ENCODE results near the gene B3GAT1.
"Not testable (repeated sequence)": the region's sequence is repeated elsewhere in the genome, so short reads cannot be mapped to it uniquely, and the experiment has no call there.

B3GAT1 gene

DNA sequence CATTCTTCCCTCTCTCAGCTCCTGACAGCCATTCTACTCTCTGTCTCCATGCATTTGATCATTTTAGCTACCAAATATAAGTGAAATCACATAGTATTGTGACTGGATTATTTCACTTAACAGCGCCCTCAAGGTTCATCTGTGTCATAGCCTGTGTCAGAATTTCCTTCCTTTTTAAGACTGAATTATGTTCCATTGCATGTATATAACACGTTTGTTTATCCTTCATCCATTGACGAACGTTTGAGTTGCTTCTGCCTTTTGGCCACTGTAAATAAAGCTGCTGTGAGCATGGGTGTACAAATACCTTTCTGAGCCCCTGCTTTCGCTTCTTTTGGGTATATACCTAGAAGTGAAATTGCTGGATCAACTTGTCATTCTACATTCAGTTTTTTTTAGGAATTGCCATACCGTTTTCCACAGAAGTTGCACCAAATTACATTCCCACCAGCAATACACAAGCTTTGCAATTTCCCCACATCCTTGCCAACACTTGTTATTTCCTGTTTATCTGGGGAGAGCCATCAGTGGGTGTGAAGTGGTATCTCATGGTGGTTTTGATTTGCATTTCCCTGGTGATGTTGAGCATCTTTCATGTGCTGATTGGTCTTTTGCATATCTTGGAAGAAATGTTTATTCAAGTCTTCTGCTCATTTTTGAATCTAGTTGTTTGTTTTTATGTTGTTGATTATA is 62.8 kb downstream of the B3GAT1 start:
- H3K27ac ChIP-seq (ENCODE audit: low read depth, low read length) = no peak overlapping the region

DNA sequence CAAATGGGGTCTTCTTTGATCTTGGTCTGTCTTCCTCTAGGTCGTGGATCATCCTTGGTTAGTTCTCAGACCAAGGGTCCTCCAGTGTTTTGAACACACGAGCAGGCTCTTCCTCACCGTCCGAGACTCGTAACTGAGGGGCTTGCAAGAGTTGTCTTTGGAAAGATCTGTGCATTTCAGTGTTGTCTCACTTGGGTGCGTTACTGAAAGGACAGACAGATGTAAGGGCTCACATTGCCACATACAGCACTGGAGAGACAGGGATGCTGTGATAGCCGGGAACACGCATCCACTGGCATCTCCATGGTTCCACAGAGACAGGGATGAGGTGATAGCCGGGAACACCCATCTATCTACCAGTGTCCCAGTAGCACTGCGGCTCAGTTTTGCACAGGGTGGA is 64.6 kb downstream of the B3GAT1 start:
- Histone ChIP-seq H3K27ac (ENCODE audit: low read depth, low read length) (no peak overlapping the region), H3K27me3 (ENCODE audit: insufficient read depth, low read length) (no peaks in the 10 kb centered on the region), H3K4me1 (ENCODE audit: control insufficient read depth, insufficient read depth, low read length, unreplicated experiment) (no peaks in the 10 kb centered on the region), H3K4me3 (ENCODE audit: low read depth, low read length) (no peak overlapping the region), H3K79me2 (ENCODE audit: control insufficient read depth, insufficient read depth, low read length, unreplicated experiment) (no peaks in the 10 kb centered on the region), H3K36me3 (ENCODE audit: insufficient read depth, low read length) (no peaks in the 10 kb centered on the region), H2AFZ (ENCODE audit: low read length, unreplicated experiment) (no peak overlapping the region)

More for the DNA sequence above, 62.8 kb downstream of the B3GAT1 start:
- no peak overlapping the region for H3K4me3 ChIP-seq (ENCODE audit: low read depth, low read length)
- H3K79me2 ChIP-seq (ENCODE audit: control insufficient read depth, insufficient read depth, low read length, unreplicated experiment) = no peaks in the 10 kb centered on the region
- H3K4me1 ChIP-seq (ENCODE audit: control insufficient read depth, insufficient read depth, low read length, unreplicated experiment) = no peaks in the 10 kb centered on the region
- no peak overlapping the region for H2AFZ ChIP-seq (ENCODE audit: low read length, unreplicated experiment)
- no peaks in the 10 kb centered on the region for H3K36me3 ChIP-seq (ENCODE audit: insufficient read depth, low read length)
- no peaks in the 10 kb centered on the region for H3K27me3 ChIP-seq (ENCODE audit: insufficient read depth, low read length)

DNA sequence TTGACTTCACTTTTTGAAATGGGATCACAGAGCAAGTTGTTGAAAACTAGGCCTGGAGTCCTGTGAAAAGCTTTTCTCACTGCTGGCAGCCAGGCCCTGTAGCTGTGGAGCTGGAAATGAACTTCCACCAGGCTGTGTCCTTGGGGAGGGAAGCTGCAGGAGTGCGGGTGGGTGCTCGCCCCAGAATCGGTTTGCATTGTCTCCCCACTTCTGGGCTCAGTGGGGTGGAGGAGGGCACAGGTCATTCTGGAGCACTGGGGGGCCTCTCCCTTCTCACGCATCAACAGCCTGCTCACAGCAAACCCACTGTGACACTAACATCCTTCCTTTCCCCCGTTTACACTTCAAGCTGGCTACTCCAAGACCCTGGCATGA is 65.1 kb downstream of the B3GAT1 start:
- Histone ChIP-seq H3K36me3 (ENCODE audit: insufficient read depth, low read length) (no peaks in the 10 kb centered on the region), H3K4me3 (ENCODE audit: low read depth, low read length) (no peak overlapping the region), H3K4me1 (ENCODE audit: control insufficient read depth, insufficient read depth, low read length, unreplicated experiment) (no peaks in the 10 kb centered on the region), H2AFZ (ENCODE audit: low read length, unreplicated experiment) (no peak overlapping the region), H3K27ac (ENCODE audit: low read depth, low read length) (no peak overlapping the region), H3K27me3 (ENCODE audit: insufficient read depth, low read length) (no peaks in the 10 kb centered on the region), H3K79me2 (ENCODE audit: control insufficient read depth, insufficient read depth, low read length, unreplicated experiment) (no peaks in the 10 kb centered on the region)

DNA sequence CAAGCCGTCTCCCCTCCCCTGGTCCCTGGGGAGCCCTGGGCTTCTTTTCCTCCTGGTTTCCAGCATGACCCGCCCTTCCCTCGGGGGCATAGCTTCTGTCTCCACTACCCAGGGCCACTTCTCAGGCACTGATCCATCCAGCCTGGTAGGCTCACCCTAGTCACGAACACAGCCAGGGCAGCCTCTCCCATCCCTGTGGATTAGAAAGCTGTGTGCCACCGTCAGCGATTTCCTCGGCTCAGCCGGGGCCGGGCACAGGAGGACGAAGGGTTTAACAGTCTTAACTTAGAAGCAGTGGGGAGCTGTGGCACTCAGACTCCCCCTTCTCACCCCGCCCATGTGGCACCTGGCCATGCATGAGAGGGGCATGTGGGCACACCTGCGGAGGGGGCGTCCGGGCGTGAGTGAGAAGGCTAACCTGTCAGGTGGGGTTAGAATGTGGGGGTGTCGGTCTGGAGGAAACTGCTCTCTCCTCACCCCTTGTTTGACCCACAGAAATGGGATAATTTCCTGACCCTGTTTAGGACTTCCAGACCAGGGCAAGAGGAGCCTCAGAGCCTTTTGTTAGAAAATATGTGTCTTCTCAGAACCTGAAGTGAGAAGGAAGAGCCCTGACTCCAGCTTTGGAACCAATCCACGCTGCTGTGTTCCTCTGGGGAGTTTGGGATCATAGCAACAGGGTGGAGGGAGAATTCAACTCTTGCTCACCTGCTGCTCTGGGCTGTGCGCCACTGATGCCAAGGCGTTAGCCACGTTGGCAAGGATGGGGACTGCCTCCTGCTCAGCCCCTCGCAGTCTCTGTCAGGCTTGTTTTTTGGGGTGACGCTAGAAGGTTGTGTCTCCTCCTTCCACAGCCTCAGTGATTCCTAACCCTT is 65.7 kb downstream of the B3GAT1 start:
- Histone ChIP-seq H3K27ac (ENCODE audit: low read depth, low read length) (no peak overlapping the region), H3K79me2 (ENCODE audit: control insufficient read depth, insufficient read depth, low read length, unreplicated experiment) (no peaks in the 10 kb centered on the region), H3K4me3 (ENCODE audit: low read depth, low read length) (no peak overlapping the region), H3K4me1 (ENCODE audit: control insufficient read depth, insufficient read depth, low read length, unreplicated experiment) (no peaks in the 10 kb centered on the region), H2AFZ (ENCODE audit: low read length, unreplicated experiment) (no peak overlapping the region), H3K36me3 (ENCODE audit: insufficient read depth, low read length) (no peaks in the 10 kb centered on the region), H3K27me3 (ENCODE audit: insufficient read depth, low read length) (no peaks in the 10 kb centered on the region)

DNA sequence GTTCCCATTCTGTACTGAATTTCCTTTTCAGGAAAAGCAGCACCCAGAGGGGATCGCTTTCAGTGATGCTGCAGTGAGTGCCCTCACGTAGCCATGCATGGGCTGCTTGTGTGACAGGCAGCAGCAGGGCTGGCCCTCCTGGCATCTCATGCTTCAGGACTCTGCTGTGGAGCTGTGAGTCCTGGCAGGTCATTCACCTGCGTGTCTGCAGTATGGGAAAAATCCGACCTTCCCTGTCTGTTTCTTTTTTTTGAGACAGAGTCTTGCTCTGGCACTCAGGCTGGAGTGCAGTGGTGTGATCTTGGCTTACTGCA is 66.8 kb downstream of the B3GAT1 start:
- Histone ChIP-seq H3K27ac (ENCODE audit: low read depth, low read length) (no peak overlapping the region), H3K4me1 (ENCODE audit: control insufficient read depth, insufficient read depth, low read length, unreplicated experiment) (no peaks in the 10 kb centered on the region), H3K4me3 (ENCODE audit: low read depth, low read length) (no peak overlapping the region), H3K27me3 (ENCODE audit: insufficient read depth, low read length) (no peaks in the 10 kb centered on the region), H3K36me3 (ENCODE audit: insufficient read depth, low read length) (no peaks in the 10 kb centered on the region), H2AFZ (ENCODE audit: low read length, unreplicated experiment) (no peak overlapping the region), H3K79me2 (ENCODE audit: control insufficient read depth, insufficient read depth, low read length, unreplicated experiment) (no peaks in the 10 kb centered on the region)

DNA sequence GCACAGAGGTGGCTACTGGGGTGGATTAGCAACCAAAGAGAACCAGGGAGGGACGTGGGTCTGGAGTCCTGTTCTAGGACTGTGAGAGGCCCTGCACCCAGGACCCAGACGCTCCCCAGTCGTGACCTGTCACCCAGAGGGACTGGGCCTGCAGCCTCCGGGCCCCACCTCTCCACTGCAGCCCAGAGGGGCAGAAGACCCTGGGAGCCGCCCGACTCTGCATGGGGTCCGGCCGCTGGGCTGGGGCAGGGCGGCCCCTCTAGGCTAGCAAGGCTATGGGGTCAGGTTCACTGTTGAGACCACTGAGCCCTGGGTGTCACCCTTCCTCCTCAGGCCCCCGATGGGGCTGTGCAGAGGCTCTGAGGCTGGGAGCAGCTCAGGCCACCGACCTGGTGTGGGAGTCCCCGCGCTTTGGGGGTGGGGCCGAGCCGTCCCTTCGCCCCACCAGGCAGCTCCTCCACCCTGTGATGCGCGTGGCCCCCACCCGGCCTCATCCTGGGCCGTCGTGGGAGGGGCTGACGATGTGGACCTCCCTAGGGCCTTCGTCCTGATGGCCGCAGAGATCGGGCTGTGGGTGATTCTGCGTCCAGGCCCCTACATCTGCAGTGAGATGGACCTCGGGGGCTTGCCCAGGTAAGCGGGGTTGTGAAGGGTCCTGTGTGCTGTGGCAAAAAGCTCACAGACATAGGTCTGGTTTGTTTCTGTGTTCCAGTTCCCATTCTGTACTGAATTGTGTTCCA is 67.4 kb downstream of the B3GAT1 start:
- H3K4me1 ChIP-seq (ENCODE audit: control insufficient read depth, insufficient read depth, low read length, unreplicated experiment); H3K4me3 ChIP-seq (ENCODE audit: low read depth, low read length); H3K79me2 ChIP-seq (ENCODE audit: control insufficient read depth, insufficient read depth, low read length, unreplicated experiment); H3K36me3 ChIP-seq (ENCODE audit: insufficient read depth, low read length); H3K27me3 ChIP-seq (ENCODE audit: insufficient read depth, low read length); H3K27ac ChIP-seq (ENCODE audit: low read depth, low read length); H2AFZ ChIP-seq (ENCODE audit: low read length, unreplicated experiment): not testable (repeated sequence)

DNA sequence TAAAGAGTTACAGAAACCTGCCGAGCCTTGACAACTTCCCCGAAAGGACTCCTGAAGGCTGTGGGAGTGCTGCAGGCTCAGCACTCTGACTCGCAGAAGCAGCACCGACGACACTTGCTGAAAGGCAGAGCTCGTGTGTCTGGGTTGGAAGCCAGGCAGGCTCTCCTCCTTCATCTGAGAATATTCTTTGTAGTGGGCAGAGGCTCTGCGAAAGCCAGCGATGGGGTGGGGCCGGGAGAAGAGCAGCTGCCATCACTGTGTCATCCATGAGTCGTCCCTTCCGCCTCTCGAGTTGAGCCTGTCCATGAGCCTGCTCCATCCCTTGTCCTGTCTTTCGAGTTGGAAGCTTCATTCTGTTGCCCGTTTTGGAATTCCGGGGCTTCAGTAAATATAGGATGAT is 68.4 kb downstream of the B3GAT1 start:
- no peak overlapping the region for H2AFZ ChIP-seq (ENCODE audit: low read length, unreplicated experiment)

DNA sequence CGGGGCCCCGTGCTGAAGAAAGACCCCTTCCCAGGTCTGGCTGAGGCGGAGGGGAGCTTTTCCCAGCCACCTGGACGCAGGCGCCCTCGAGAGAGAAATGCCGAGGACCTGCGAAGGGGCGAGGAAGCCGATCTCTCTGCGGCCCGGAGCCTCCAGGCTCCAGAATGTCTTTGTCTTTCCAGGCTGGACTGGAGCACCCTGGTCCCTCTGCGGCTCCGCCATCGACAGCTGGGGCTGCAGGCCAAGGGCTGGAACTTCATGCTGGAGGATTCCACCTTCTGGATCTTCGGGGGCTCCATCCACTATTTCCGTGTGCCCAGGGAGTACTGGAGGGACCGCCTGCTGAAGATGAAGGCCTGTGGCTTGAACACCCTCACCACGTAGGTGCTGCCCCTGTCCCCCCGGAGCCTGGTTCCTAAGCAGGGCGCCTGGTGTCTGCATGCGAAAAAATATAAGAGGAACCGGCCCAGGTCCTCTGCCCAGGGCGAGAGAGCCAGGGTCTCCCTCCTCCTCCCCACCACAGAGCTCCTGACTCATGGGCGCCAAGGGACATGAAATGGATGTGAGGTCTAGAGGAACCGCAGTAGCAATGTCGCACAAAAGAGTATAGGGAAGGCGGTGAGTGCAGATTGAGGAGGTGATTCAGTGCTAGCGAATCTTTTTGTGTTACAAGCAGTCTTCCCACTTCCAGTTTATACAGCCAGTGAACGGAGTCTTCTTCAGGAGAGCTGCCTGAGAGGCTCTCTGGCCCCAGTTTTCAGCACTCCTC is 69.3 kb downstream of the B3GAT1 start:
- Histone ChIP-seq H3K4me1 (ENCODE audit: control insufficient read depth, insufficient read depth, low read length, unreplicated experiment) (no peaks in the 10 kb centered on the region), H3K27me3 (ENCODE audit: insufficient read depth, low read length) (no peaks in the 10 kb centered on the region), H3K4me3 (ENCODE audit: low read depth, low read length) (no peak overlapping the region), H2AFZ (ENCODE audit: low read length, unreplicated experiment) (no peak overlapping the region), H3K79me2 (ENCODE audit: control insufficient read depth, insufficient read depth, low read length, unreplicated experiment) (no peaks in the 10 kb centered on the region), H3K36me3 (ENCODE audit: insufficient read depth, low read length) (no peaks in the 10 kb centered on the region), H3K27ac (ENCODE audit: low read depth, low read length) (no peak overlapping the region)

More for the DNA sequence above, 68.4 kb downstream of the B3GAT1 start:
- Histone ChIP-seq H3K4me3 (ENCODE audit: low read depth, low read length) (no peak overlapping the region), H3K27ac (ENCODE audit: low read depth, low read length) (no peak overlapping the region), H3K79me2 (ENCODE audit: control insufficient read depth, insufficient read depth, low read length, unreplicated experiment) (no peaks in the 10 kb centered on the region), H3K4me1 (ENCODE audit: control insufficient read depth, insufficient read depth, low read length, unreplicated experiment) (no peaks in the 10 kb centered on the region), H3K27me3 (ENCODE audit: insufficient read depth, low read length) (no peaks in the 10 kb centered on the region), H3K36me3 (ENCODE audit: insufficient read depth, low read length) (no peaks in the 10 kb centered on the region)

DNA sequence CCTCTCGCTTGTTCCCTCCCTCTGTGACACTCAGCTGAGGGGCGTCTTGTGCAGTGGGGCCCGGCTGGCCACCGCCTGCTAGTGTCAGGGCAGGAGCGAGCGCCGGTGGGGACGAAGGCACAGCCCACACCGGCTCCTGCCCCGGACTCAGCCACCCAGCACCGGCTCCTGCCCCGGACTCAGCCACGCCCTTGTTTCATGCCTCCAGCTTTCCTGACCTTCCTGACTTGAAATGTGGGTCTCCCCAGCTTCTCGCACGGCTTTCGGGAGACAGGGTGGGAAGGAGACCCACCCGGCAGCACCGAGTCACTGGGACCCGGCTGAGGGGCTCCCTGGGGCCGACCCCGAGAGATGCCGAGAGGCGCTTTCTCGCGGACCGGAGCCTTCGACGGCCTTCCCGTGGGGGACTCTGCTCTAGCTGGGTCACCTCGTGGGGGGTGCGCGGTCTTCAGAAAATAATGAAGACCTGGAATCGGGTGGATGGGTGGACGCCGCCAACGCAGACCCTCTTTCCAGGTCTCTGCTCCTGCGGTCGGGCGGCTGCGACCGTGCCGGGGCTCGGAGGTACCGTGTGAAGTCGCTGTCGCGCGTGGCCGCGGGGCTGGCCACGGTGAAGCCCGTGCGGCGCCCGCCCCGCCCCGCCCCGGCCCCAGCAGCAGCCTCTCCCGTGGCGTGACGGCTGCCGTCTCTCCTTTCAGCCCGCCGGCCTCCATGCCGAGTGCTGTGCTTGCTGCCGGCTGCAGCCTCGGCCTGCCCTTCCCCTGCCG is 70.1 kb downstream of the B3GAT1 start:
- Histone ChIP-seq H3K4me3 (ENCODE audit: low read depth, low read length) (no peak overlapping the region), H3K79me2 (ENCODE audit: control insufficient read depth, insufficient read depth, low read length, unreplicated experiment) (no peaks in the 10 kb centered on the region), H3K27ac (ENCODE audit: low read depth, low read length) (no peak overlapping the region), H3K4me1 (ENCODE audit: control insufficient read depth, insufficient read depth, low read length, unreplicated experiment) (no peaks in the 10 kb centered on the region), H3K27me3 (ENCODE audit: insufficient read depth, low read length) (no peaks in the 10 kb centered on the region), H3K36me3 (ENCODE audit: insufficient read depth, low read length) (no peaks in the 10 kb centered on the region), H2AFZ (ENCODE audit: low read length, unreplicated experiment) (no peak overlapping the region)
